Globus pallidus (tissue), 1 donor: ENCODE measurements around the gene TGM6.

Experiments
- DNase-seq: peaks from one replicate; pipeline ENCODE4 v3.0.0-alpha.2; 2015; ENCODE audit warnings: low spot score

The TGM6 gene

GRCh38 chr20:2364044-2364443 lies 16.7 kb upstream of the TGM6 start:
- DNase-seq, result no peak

DNA sequence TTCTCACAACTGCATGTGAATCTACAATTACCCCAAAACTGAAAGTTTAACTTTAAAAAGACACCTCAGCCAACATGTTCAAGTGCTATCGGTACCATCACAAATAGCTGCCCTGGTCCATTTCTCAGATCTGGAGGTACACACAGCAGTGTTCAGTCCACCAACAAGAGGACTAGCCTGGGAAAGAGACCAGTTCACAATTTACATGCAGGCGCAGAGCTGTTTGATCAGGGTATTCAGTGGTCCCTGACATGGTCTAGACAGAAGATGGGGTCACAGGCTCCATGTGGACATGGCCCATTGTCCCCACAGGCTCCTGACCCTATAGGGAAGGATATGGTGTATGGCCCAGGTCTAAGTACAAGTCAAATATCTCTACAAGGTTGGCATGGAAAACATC lies 15.6 kb upstream of the TGM6 start:
- DNase-seq, result no peak

DNA sequence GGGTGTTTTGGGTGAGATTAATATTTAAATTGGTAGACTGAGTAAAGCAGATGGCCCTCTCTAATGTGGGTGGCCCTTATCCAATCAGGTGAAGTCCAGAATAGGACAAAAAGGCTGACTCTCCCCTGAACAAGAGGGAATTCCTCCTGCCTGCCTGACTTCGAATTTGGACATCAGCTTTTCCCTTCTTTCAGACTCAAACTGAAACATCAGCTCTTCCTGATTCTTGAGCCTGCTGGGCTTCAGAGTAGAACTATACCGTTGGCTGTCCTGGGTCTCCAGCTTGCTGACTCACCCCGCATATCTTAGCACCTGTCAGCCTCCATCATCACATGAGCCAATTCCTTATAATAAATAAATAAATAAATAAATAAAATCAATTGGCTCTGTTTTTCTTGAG lies 15.0 kb upstream of the TGM6 start:
- no peak for DNase-seq

- no peak for DNase-seq
Measured at GRCh38 chr20:2368621-2369020, 12.1 kb upstream of the TGM6 start.

DNA sequence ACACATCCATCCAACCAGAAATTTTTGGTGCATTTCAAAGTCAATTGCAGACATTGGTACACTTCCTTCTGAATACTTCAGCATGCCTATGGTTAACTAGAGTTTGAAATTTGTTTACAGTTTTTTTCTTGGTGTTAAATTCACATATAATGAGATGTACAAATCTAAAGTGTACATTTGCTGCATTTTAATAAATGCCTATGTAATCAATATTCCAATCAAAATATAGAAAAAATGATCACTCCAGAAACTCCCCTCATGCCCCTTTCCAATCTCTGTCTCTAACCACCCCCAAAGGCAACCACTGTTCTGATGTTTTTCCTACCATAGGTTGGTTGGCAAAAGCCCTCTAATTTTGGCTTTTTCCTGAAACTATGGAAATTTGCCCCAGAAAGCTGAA lies 7.6 kb upstream of the TGM6 start:
- no peak for DNase-seq

DNA sequence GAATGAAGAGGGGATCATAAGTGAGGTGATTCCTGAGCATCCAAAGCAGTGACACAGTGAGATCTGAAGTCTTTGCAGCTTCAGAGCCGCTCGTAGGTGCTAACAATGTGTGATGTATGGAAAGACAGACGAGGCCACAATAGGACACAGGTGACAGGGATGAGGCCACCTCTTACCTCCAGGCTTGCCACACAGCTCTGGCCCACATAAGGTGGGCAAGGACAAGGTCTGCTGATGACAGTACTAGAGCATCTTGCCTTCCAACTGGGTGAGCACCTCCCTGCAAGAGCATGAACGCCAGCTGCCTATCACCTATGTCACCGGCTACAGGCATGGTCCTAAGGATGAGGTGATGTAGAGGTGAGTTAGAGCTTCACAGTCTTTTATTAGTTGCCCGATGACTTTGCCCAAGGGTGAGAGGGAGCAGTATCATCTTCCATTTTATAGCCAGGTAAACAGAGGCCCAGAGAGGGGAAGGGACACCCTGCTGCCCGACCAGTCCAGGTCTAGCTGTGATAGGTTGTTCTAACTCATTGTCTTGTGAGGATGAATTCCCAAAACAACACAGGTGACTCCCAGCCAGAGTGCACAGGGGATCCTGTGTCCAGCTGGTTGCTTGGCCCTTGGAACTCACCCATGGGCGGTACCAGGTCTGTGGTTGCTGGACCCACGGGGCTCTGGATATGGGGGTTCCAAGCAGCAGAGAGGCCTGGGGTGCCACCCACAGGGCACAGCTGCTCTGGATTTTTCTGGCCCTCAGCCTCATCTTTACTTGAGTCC lies 6.2 kb upstream of the TGM6 start:
- no peak for DNase-seq

DNA sequence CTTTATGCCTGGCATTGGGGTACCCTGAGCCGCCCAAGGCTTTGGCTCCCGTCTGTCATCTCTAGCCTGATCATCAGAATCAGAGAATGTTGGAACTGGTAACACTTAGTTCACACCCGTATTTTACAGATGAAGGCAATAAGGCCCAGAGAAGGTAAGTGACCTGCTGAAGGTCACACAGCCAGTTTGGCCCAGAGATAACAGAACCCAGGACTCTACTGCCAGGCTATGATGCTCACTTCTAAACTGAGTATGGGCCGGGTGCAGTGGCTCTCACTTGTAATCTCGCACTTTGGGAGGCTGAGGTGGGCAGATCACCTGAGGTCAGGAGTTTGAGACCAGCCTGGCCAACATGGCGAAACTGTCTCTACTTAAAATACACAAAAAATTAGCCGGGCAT lies 1.8 kb upstream of the TGM6 start:
- DNase-seq, result no peak

DNA sequence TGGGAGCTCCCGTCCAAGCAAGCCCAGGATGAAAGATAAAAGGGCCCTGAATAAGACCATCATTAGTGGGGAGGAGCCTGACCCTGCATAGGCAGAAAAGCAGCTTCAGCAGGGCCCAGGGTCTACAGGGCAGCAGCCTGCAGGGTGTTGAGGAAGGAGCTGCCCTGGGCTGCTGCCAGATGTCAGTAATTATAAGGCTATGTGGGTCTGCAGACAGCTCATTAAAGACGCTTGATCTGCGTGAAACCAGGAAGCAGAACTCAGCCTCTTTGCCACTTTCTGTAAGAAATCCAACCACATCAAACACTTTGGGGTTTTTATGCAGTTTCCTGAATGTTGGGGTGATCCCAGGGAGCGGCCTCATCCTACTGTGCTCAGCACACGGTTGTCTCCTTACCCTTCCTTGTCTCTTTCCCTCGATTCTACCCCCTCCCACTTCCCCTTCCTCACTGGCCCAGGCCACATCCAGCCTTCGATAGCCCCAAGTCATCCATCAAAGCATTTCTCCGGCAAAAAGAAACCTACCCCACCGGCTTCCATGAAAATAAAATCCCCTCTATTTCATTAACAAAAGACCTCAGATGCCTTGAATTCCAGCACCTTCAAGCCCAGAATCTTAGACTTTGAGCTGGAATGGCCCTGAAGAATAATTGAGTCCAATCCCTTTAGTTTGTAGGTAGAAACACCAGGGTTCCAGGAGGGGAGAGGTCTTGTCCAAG lies 1.0 kb upstream of the TGM6 start:
- DNase-seq, result no peak

GRCh38 chr20:2381303-2381702 lies 602 bp downstream of the TGM6 start:
- DNase-seq, result no peak

GRCh38 chr20:2382833-2383232 lies 2.1 kb downstream of the TGM6 start:
- no peak for DNase-seq

DNA sequence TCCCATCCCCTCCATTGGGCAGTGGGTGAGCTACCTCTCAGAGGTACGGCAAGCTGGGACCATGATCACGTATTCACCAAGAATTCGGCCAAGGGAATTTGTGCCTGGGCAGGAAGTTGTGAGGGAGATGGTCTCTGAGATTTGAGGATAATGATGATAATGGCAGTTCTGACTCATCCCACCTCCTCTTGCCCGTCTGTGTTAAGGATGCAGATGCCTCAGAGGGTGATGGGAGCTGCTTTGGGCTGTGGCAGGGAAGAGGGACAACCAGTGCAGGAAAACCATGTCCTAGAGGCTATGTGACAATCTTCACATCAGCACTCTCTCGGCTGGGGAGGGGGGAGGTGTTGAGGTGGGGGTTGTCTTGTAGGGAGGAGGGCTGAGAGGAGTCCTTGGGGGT lies 4.3 kb downstream of the TGM6 start:
- no peak for DNase-seq

DNA sequence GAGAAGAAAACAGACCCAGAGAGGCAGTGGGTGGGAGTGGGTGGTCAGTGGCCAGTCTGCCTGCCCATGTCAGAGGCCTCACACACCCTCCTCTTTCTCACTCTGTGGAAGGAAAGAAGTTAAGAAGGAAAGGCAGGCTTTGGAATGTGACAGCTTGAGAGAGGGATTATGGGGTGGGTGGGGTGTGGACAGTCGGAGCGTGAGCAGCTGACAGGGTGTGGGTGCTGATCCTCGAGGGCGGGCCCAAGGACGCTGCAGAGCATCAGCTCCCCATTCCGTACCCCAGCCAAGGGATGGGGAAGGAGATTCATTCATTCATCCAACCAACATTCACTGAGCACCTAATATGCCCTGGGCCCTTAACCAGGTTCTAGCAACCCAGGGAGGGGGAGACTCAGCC lies 4.8 kb downstream of the TGM6 start:
- no peak for DNase-seq

DNA sequence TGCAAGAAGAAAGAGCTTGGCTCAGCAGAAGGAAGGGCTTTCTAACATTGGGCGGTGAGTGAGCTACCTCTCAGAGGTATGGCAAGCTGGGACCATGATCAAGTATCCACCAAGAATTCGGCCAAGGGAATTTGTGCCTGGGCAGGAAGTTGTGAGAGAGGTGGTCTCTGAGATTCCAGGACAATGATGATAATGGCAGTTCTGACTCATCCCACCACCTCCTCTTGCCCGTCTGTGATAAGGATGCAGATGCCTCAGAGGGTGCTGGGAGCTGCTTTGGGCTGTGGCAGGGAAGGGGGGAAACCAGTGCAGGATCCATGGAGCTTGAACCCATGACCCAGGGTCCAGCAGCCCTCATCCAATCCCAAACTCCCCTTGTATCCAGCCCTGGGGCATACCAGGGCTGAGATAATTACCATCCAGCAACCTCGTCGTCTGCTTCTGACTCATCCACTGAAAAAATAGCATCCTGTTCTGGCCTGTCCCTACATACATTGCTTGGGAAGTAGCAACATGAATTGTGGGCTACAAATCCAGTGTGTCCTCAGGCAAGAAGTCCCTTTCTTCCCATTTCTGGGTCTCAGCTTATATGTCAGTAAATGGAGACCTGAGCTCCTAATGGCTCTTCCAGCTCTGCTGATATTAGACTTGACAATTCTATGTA lies 5.9 kb downstream of the TGM6 start:
- no peak for DNase-seq

DNA sequence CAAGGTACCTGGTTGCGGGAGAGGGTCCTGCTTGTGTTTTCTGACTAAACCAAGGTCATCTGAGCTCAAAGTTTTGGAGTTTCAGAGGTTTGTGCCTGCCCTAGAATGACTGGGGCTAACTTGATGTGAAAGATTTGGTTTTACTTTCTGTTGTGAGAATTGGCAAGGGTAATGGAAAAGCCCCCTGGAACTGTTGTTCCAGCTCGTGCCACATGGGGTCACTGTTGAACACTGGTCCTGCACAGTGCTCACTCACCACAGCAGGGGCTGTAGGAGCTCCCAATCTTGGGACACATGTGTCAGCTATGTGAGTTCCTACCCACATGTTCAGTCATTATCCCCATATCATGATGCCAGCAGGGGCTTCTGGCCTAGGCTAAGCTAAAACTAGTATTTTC lies 6.5 kb downstream of the TGM6 start:
- no peak for DNase-seq

GRCh38 chr20:2387580-2387979 lies 6.9 kb downstream of the TGM6 start:
- DNase-seq, result no peak

- peak; percentile 2 for DNase-seq
Measured at GRCh38 chr20:2390951-2391675, 10.4 kb downstream of the TGM6 start.

DNA sequence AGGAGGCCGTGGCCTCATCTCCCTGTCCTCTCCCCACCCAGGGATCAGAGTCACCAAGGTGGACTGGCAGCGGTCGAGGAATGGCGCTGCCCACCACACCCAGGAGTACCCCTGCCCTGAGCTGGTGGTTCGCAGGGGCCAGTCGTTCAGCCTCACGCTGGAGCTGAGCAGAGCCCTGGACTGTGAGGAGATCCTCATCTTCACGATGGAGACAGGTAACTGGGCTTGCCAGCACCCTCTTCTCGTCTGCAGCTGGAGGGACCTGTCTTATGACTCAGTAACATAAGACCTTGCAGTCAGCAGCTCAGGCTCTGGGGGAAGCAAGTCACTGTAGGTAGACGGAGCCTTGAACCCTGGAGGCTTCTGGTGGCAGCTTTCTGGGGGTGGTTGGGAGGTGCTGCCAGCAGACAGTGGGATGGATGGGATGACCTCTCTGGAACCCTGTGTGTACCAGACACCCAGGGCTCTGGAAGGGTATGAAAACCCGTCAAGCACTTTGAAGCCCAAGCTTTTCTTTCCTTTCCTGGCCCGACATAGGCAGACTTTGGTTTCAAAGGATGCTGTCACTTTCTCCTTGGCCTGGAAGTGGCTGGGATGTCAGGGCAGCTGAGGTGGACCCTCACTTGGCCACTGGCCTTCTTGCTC lies 13.8 kb downstream of the TGM6 start:
- DNase-seq, result no peak

DNA sequence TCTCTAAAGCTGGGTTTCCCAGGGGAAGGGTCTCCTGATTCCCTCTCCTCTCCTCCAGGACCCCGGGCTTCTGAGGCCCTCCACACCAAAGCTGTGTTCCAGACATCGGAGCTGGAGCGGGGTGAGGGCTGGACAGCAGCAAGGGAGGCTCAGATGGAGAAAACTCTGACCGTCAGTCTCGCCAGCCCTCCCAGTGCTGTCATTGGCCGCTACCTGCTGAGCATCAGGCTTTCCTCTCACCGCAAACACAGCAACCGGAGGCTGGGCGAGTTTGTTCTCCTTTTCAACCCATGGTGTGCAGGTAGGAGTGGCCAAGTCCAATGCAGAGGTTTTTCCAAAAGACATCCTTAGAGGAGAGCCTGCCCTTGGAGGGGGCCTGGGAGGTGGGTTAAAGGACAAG lies 14.4 kb downstream of the TGM6 start:
- no peak for DNase-seq

- no peak for DNase-seq
Measured at GRCh38 chr20:2396241-2396814, 15.6 kb downstream of the TGM6 start.

GRCh38 chr20:2397091-2397490 lies 16.4 kb downstream of the TGM6 start:
- DNase-seq, result no peak

DNA sequence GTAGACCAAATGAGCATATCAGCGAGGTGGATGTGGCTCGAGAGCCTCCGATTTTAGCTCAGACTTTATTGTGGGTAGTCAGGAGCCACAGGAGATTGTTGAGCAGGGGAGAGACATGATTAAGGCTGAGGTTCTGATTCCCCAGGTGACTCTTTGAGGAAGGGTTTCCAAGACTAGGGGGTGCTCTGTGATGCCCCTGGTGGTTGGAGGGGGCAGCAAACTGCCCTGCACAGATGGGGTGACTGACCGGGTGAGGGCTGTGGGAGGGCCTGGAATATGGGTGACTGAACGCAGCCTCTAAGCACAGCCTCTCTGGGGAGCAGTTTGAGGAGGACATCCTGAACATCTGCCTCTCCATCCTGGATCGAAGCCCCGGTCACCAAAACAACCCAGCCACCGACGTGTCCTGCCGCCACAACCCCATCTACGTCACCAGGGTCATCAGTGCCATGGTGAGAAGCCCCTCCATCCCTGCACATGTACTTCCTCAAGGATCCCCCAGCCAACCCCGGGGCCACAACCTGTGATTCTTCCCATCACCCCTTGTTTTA lies 17.0 kb downstream of the TGM6 start:
- DNase-seq, result no peak
